Measurements from ENCODE around the gene RPL21.
"Not testable (repeated sequence)": the region's sequence is repeated elsewhere in the genome, so short reads cannot be mapped to it uniquely, and the experiment has no call there.

Gene RPL21

DNA sequence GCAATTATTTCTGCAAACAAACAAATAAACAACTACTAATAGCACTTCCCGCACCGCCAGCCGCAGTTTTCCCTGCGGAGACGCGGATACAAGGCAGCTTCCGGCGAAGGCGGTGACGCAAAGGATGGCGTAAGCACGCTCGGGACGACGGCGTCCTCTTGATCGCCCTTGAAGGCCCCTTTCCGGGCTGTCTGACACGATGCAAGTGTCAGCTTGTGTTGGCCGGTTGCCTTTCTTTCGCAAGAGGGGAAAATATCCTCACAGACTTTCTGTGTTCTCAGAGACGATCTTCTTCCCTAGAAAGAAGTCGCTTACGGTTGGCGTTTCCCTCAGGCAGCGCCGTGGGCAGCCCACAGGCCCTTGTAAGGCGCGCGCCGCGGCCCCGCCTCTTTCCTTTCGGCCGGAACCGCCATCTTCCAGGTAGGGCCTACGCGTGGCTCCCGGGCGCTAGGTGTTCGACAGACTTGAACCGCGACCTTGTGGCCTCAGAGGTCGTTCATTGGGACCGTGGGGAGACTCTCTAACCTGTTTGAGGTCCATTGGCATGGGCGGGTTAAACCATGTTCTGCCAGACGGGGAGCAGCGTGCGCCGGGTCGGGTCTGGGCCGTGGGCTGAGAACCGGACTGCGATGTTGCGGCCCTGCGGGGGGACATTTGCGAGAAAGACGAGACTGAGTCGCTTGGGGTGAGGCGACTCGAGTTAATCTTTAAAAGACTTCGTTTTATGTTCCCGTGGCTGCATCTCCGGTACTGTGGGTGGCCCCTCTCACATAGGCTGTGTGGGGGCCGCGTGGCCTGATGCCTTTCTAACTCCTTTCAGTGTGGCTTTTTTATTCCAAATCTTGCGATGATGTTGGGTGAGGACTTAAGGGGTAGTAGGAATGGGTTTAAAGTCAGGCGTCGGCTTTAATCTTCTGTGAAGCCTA lies at the start of gene RPL21:
Gene RPL21, plus strand, starts transcription at position 393 of the 926 bp plus-strand sequence. CDS start 2,219 bp downstream, outside the sequence.
- FAIRE-seq = peak; percentile 64

DNA sequence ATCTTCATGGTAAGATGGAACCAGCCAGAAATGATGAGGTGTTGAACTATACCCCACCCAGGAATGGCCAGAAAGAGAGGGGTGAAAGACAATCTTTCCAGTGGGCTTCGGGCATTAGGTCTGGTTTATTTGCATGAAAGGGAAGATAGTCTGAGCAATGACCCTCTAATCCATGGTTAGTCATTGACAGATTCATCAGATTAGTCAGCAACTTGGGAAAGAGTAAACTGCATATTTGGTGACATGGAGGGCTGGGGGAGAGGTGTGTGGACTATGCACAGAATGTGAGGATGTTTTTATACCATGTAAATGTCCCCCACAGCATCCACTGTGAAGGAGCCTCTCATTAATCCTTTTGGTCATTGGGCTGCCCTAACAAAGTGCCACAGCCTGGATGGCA lies 49.7 kb upstream of the RPL21 start:
- no peak for FAIRE-seq

DNA sequence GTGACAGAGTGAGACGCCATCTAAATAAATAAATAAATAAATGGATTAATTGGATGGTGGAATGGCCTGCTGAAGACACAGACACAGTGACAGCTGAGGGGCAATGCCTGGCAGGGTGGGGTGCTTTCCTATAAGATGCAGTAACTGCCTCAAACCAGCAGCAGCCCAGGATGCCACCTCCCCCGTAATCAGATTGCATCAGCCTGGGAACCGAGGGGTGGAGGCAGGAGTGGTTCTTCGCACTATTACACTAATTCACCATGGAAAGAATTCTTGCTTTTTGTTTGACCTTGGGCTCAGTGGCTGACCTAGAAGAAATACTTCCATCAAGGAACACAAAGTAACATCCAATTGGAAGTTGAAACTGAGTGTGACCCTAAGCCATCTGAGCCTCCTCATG lies 48.2 kb upstream of the RPL21 start:
- FAIRE-seq = no peak

DNA sequence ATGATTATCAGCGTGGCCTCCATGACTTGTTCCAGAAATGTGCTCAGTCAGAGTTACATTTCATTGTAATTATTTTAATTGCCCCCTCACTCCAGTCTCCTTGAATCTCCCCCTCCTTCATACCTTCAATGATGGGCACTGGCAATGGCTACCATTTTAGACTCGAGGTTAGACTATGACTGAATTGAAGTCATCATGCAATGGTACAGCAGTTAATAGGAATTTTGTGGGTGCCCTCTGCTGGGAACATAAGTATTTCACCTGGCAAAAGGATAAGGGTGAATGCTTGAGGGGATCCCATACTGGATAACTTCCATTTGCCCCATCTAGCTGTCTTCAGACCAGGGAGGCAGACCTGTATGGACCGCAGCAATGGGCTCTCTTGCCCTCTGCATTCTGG lies 47.5 kb upstream of the RPL21 start:
- no peak for FAIRE-seq

DNA sequence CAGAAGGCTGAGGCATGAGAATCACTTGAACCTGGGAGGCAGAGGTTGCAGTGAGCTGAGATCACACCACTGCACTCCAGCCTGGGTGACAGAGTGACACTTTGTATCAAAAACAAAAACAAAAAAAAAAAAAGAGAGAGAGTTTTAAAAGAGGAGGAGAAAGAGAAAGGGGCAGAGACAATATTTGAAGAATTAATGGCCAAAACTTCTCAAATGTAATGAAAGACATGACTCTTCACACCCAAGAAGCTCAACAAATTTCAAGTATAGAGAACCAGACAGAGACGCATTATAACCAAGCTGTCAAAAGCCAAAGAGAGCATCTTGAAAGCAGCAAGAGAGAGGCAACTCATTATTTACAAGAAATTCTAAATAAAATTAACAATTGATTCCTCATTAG lies 42.8 kb upstream of the RPL21 start:
- no peak for FAIRE-seq

DNA sequence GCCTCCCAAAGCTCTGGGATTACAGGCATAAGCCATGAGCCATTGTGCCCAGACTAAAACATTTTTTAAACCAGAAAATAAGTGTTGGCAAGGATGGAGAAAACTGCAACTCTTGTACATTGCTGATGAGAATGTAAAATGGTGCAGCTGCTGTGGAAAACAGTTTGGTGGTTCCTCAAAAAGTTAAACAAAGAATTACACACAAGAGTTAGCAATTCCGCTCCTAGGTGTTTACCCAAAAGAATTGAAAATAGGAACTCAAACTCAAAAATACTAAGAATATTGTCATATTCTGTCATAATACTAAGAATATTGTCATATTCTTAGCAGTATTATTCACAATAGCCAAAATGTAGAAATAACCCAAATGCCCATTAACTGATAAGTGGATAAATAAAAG lies 40.1 kb upstream of the RPL21 start:
- no peak for FAIRE-seq

DNA sequence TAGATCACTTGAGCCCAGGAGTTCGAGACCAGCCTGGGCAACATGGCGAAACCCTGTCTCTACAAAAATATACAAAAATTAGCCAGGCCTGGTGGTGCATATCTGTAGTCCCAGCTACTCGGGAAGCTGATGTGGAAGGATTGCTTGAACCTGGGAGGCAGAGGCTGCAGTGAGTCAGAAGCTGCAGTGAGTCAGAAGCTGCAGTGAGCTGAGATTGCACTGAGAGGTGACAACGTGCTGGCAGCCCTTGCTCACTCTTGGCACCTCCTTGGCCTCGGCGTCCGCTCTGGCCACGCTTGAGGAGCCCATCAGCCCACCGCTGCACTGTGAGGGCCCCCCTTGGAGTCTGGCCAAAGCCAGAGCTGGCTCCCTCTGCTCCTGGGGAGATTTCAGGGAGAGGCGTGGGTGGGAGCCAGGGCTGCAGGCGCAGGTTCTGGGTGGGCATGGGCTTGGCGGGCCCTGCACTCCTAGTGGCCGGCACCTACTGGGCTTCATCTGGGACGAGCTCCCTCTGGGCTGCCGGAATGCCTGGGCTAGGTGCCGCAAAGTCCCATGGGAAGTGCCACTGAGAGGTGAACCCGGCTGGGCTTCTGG lies 39.5 kb upstream of the RPL21 start:
- no peak for FAIRE-seq

DNA sequence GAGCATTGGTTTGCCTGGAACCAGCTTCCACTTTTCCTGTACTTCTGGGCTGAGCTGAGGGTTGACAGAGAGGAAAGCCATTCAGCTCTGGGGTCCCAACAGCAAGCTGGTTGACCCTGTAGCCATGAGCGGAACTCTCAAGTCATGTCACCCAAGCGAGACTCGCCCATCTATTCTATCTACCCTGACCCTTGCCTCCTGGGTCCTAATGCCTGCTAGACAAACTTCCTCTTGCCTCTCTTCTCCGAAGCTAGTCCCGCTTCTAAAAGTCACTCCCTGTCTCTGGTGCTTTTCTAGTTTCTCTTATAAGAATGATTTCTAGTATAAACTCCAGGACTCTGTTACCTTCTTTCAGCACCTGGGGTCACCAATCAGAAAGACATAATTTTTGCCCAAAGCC lies 38.0 kb upstream of the RPL21 start:
- FAIRE-seq = not testable (repeated sequence)

DNA sequence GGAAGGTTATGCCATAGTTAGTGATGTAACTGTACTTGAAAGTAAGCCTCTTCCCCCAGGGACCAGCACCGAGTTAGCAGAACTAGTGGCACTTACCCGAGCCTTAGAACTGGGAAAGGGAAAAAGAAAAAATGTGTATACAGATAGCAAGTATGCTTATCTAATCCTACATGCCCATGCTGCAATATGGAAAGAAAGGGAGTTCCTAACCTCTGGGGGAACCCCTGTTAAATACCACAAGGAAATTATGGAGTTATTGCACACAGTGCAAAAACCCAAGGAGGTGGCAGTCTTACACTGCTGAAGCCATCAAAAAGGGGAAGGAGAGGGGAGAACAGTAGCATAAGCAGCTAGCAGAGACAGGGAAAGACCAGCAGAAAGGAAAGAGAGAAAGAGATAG lies 33.6 kb upstream of the RPL21 start:
- not testable (repeated sequence) for FAIRE-seq

DNA sequence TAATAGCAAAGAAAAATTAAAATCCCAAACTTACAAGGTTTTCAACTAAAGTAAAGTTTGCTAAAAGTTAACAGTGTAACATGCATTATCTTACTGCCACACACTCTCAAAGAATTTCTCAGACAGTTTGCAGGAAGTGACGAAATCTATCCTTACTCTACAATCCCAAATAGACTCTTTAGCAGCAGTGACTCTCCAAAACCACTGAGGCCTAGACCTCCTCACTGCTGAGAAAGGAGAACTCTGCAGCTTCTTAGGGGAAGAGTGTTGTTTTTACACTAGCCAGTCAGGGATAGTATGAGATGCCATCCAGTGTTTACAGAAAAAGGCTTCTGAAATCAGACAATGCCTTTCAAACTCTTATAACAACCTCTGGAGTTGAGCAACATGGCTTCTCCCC lies 32.5 kb upstream of the RPL21 start:
- not testable (repeated sequence) for FAIRE-seq

DNA sequence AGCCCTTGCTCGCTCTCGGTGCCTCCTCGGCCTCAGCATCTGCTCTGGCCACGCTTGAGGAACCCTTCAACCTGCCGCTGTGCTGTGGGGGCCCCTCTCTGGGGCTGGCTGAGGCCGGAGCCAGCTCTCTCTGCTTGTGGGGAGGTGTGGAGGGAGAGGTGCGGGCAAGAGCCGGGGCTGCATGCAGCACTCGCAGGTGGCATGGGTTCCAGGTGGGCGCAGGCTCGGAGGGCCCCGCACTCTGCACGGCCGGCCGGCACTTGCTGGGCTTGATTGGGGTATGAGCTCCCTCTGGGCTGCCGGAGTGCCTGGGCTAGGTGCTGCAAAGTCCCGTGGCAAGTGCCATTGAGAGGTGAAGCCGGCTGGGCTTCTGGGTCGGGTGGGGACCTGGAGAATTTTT lies 31.7 kb upstream of the RPL21 start:
- FAIRE-seq = no peak

DNA sequence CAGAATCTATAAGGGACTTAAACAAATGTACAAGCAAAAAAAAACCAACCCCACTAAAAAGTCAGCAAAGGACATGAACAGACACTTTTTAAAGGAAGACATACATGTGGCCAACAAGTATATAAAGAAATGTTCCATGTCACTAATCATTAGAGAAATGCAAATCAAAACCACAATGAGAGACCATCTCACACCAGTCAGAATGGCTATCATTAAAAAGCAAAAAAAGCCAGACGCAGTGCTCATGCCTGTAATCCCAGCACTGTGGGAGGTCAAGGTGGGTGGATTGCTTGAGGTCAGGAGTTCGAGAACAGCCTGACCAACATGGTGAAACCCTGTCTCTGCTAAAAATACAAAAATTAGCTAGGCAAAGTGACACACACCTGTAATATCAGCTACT lies 29.3 kb upstream of the RPL21 start:
- FAIRE-seq = not testable (repeated sequence)

DNA sequence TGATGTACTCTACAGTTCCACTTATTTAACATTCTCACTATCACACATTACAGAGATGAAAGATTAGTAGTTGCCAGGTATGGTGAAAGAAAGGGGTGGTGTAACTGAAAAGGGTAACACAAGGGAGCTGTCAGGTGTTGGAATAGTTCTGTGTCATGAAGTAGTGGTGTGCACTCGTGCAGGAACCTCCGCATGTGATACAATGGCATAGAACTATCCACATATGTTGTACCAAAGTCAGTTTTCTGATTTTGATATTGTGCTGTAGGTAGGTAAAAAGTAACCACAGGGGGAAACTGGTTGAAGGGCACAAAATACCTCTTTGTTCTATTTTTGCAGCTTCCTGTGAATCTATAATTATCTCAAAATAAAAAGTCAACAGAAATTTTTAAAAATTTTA lies 24.4 kb upstream of the RPL21 start:
- no peak for FAIRE-seq

DNA sequence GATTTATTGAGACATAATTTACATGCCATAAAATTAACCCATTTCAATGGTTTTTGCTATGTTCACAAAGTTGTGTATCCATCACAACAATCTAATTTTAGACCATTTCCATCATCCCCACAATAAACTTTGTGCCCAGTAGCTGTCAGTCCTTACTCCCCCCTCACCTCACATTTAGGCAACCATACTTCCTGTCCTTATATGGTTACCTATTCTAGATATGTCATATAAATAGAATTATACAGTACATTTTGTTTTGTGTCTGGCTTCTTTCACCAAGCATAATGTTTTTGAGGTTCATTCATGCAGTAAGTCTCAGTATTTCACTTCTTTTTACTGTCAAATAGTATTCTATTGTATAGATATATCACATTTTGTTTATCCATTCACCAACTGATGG lies 23.2 kb upstream of the RPL21 start:
- no peak for FAIRE-seq

DNA sequence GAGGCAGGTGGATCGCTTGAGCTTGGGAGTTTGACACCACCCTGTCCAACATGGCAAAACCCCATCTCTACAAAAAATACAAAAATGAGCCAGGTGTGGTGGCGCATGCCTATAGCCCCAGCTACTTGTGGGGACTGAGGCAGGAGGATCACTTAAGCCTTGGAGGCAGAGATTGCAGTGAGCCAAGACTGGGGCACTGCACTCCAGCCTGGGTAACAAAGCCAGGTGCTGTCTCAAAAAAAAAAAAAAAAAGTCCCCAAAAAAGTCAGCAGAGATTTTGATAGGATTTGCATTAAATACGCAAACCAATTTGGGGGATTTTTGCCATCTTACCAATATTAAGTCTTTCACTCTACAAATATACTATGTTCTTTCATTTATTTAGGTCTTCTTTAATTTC lies 21.7 kb upstream of the RPL21 start:
- no peak for FAIRE-seq

DNA sequence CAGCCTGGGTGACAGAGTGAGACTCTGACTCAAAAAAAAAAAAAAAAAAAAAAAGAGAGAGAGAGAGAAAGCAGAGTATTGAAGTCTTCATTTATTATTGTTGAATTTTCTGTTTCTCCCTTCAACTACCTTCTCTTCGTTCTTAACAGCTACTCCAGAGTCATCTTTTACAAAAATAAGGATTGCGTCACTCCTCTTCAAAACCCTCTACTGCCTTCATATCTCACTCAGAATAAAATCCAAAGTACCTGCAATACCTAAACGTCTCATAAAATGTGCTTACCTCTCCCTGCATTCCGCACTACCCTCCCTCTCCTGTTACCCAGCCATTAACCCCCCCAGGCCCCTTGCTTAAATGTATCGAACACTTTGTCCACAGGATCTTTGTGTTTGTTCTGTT lies 17.4 kb upstream of the RPL21 start:
- no peak for FAIRE-seq

DNA sequence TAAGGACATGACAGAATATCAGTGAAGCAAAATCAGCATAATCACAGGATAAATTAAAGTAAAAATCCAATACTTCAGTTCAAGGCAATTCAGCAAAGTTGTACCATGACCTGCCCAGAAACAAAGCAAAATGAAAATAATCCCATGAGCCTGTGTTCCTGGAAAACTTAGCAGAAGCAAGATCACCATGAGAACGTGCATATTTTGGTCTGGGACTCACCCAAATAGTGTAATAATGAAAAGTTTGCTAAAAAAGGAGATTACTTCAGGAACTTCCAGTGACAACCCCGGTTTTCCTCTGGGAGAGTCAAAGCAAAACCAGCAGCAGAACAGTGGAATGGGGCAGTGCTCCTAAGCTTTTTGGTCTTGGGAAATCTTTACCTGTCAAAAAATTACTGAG lies 14.9 kb upstream of the RPL21 start:
- FAIRE-seq = no peak

DNA sequence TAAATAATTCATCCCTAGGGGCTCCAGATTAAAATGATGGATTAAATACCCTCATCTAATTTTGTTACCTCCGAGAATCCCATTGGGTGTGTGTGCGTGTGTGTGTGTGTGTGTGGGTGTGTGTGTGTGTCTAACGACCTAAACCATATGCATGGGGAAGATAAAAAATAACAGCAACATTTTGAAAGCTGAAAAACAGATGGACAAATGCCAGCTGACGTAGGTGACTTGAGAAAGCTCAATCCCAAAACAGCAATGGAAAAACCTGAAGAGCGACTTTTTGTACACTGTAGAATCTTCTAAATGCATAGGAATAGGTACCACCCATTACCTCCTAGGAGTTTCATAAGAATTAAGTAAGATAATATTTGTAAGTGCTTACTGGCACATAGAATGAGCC lies 8.7 kb upstream of the RPL21 start:
- FAIRE-seq = no peak

DNA sequence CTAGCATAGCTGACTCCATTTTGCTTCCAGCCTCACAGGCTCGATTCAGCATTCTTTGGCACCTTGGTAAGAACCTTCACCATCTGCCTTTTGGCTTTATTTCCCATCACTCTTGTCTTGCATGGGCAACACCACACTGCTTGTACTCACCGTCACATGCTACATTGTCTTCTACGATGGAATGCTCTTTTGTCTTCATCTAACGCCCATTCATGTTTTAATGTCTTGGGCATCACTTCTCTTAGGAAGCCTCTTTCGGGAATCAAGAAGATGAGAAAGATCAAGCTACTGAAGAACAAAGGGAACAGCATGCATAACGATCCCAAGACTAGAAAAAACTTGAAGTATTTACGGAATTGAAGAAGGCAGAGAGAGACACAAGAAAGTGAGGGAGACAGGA lies 5.7 kb upstream of the RPL21 start:
- no peak for FAIRE-seq

DNA sequence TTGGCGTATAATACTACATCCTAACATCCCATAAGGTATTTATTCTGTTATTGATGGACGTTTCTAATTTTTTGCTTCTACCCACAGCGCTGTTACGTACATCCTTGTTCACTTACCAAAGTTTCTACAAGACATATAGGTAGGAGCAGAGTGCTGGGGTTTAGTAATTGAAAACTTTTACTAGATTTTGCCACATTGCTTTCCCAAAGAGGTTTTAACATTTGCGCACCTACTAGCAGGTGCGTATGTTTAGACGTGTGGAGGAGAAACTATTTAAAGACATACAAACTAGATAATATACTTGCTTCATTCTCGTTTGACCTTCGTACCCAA lies 559 bp upstream of the RPL21 start:
- peak; percentile 10 for FAIRE-seq

DNA sequence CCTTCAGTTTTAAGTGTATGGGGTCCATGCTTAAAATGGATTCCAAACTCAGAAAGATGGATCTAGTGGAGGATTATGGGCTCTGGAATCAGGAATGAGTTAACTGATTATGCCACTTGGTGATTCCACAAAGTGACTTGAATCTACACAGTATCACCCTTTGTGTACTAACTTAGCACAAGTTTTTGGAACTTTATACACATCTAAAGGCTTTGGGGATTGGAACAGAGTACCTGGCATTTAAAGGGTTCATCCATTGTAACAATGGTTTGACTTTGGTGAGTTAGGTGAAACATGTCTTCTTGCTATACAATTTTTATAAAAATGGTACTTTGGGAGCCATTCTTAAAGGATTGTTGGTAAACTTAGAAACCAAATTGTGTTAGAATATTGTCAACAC lies 1.1 kb downstream of the RPL21 start:
- no peak for FAIRE-seq

DNA sequence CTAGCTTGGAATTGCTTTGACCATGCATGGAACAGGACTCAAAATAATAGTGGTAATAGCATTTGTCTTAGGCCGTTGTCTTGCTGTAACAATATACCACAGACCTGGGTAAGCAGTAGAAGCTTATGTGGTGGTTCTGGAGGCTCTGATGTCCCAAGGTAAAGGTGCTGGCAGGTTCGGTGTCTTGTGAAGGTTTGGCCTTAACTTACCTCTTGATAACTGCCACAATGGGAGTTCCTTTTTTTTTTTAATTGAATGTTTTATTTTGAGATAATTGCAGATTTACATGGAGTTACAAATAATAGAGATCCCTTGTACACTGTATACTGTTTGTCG lies 5.8 kb downstream of the RPL21 start:
- FAIRE-seq = no peak

DNA sequence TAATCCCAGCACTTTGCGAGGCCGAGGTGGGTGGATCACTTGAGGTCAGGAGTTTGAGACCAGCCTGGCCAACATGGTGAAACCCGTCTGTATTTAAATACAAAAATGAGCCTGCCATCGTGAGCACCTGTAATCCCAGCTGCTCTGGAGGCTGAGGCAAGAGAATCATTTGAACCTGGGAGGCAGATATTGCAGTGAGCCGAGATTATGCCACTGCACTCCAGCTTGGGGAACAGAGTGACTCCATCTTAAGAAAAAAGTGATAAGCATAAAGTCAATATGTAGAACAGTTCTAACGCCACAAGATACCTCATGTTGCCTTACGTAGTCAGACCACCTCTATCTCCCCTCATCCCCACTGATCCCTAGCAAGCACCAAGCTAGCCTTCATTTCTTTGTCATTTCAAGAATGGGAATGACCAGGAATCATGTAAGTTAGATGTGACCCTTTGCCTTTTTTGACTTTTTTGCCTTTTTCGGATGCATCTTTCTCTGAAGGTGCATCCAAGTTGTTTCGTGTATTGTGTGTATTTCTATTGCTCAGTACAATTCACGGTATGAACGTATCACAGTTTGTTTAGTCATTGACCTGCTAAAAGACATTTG lies 6.4 kb downstream of the RPL21 start:
- FAIRE-seq = no peak

DNA sequence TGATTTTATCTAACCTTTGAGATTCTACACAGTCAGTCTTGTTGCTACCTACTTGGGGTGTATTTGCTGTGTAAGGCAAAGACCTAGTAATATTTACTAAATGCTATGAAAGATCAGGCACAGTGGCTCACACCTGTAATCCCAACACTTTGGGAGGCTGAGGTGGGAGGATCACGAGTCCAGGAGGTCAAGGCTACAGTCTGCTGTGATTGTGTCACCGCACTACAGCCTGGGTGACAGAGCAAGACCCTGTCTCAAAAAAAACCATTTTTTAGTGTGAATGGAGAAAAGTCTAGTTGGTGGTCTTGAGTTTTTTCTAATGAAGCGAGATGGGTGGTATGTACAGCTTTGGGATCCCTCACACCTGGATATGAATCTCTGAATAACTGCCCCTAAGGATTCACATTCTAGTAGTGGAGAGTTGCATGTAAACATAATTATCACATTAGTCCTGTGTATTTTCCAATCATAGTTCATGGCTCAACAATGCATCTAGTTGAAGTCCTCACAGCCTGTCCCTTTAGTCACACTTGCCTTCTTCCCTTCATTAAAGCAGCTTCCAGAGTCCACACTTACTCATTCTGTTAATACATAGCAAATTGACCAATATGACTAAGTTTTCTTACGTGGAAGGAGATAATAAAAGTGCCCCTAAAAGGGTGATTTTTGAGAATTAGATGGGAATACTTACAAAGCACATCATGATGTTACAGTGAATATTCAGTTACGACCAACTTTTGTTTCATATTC lies 7.5 kb downstream of the RPL21 start:
- FAIRE-seq = no peak

Measured in colon (tissue), 2 donors.